Endodermal cell (in vitro differentiated cells): ENCODE data around the gene PHOSPHO2. TPM values are rescaled to one million over a fixed set of nuclear protein-coding genes. Genes with fewer than 3 reads are reported as not detected.
A peak's percentile ranks its signal among the peaks of the same experiment; 100 is the strongest.

ENCODE experiments used
- DNase-seq: peaks from one replicate; pipeline ENCODE4 v3.0.0-alpha.2; 2017
- H3K27ac ChIP-seq: 2 replicates; pipeline ENCODE4 v1.5.1; 2013; ENCODE audit warnings: mild to moderate bottlenecking, low read depth, low read length, moderate library complexity
- H3K27me3 ChIP-seq: 2 replicates; pipeline ENCODE4 v1.6.1; 2013; ENCODE audit warnings: mild to moderate bottlenecking, low read length, moderate library complexity; ENCODE audit not compliant: insufficient read depth, control insufficient read depth, poor library complexity, severe bottlenecking
- H3K36me3 ChIP-seq: 2 replicates; pipeline ENCODE4 v1.7.0; 2013; ENCODE audit warnings: mild to moderate bottlenecking, low read length, moderate library complexity; ENCODE audit not compliant: control insufficient read depth, insufficient read depth
- H3K4me1 ChIP-seq: one replicate; pipeline ENCODE4 v1.7.0; 2013; ENCODE audit warnings: low read length; ENCODE audit not compliant: control insufficient read depth, insufficient read depth
- H3K4me3 ChIP-seq: 2 replicates; pipeline ENCODE4 v1.5.1; 2013; ENCODE audit warnings: mild to moderate bottlenecking, low read length, moderate library complexity
- H3K9ac ChIP-seq: 2 replicates; pipeline ENCODE4 v1.6.1; 2013; ENCODE audit warnings: mild to moderate bottlenecking, low read length, moderate library complexity; ENCODE audit not compliant: poor library complexity, severe bottlenecking; ENCODE audit errors: extremely low read depth
- H3K9me3 ChIP-seq: 2 replicates; pipeline ENCODE4 v1.6.1; 2013; ENCODE audit warnings: mild to moderate bottlenecking, low read length, moderate library complexity; ENCODE audit not compliant: control insufficient read depth
- H3K27ac Mint-ChIP-seq: 2 replicates; pipeline ENCODE4 v1.8.0; 2020; ENCODE audit warnings: mixed read lengths
- H3K27me3 Mint-ChIP-seq: 2 replicates; pipeline ENCODE4 v1.8.0; 2021; ENCODE audit warnings: mild to moderate bottlenecking, mixed read lengths; ENCODE audit not compliant: insufficient read depth
- H3K36me3 Mint-ChIP-seq: 2 replicates; pipeline ENCODE4 v1.8.0; 2020; ENCODE audit warnings: low read depth, mixed read lengths
- H3K4me1 Mint-ChIP-seq: 2 replicates; pipeline ENCODE4 v1.8.0; 2020; ENCODE audit warnings: mixed read lengths
- H3K4me3 Mint-ChIP-seq: 2 replicates; pipeline ENCODE4 v1.8.0; 2020; ENCODE audit warnings: mild to moderate bottlenecking, moderate library complexity, mixed read lengths
- H3K9me3 Mint-ChIP-seq: 2 replicates; pipeline ENCODE4 v1.8.0; 2020; ENCODE audit warnings: mild to moderate bottlenecking, mixed read lengths
- CTCF ChIP-seq: fragments of 200-600 bp; sonication (generic); conservative IDR thresholded peaks from 2 replicates; pipeline ENCODE4 v1.5.0; 2021; ENCODE audit warnings: antibody characterized with exemption, mild to moderate bottlenecking
- WGBS, 2 experiments: methylation state at CpG; one replicate each; pipeline versions ENCODE4 v1.1.5 to v1.1.7; 2013; ENCODE audit warnings: missing lambda C conversion rate in 2 of 2, mixed read lengths in 1 of 2; ENCODE audit not compliant: insufficient coverage in 1 of 2, insufficient read length in 1 of 2; 5-methylcytosine and 5-hydroxymethylcytosine counted together
- total RNA-seq, 2 donors: library from RNA; stranded (reverse); fragmentation: NEBNext Ultra II Directional in 1 of 2; extraction: Animal tissue kit (Norgen Biotek cat#: 25700) in 1 of 2; gene quantifications; 2 replicates in 1 of 2; 3 replicates in 1 of 2; pipeline ENCODE4 v1.2.1, GENCODE V29; 2021

PHOSPHO2 gene
- total RNA-seq, 2 donors from 2014 or later: 6.3 to 7.3 TPM

- H3K9ac ChIP-seq: no peak overlapping the region
- no peak overlapping the region for H3K27ac ChIP-seq
These were observed 38.5 kb downstream of the PHOSPHO2 start for GRCh38 chr2:169732583-169733358.

GRCh38 chr2:169734169-169734847 is 40.0 kb downstream of the PHOSPHO2 start:
- H3K27ac ChIP-seq: peak overlapping the region; percentile 12
- 0 to 1% methylated on average over 12 to 69 of the region's 69 CpGs for WGBS, 2 experiments
- peak overlapping the region; percentile 88 for H3K4me3 Mint-ChIP-seq
- H3K27ac Mint-ChIP-seq: peak overlapping the region; percentile 74
- DNase-seq: peak; percentile 80
- H3K36me3 Mint-ChIP-seq: peaks cover 18% of the 10 kb centered on the region
- peaks cover 26% of the 10 kb centered on the region for H3K4me1 Mint-ChIP-seq
- peak overlapping the region; percentile 94 for H3K4me3 ChIP-seq
- H3K4me1 ChIP-seq: peaks cover 5% of the 10 kb centered on the region
- peaks cover under 1% of the 10 kb centered on the region for H3K36me3 ChIP-seq
- H3K9me3 ChIP-seq: no peaks in the 10 kb centered on the region
- H3K27me3 Mint-ChIP-seq: peaks cover 16% of the 10 kb centered on the region
- peaks cover 5% of the 10 kb centered on the region for H3K9me3 Mint-ChIP-seq
- peaks cover 8% of the 10 kb centered on the region for H3K27me3 ChIP-seq
- no peak for TF ChIP-seq CTCF
- H3K9ac ChIP-seq: peak overlapping the region; percentile 66

More at GRCh38 chr2:169732583-169733358, 38.5 kb downstream of the PHOSPHO2 start:
- Histone ChIP-seq H3K4me3 (peak overlapping the region; percentile 82), H3K9me3 (no peaks in the 10 kb centered on the region), H3K36me3 (no peaks in the 10 kb centered on the region), H3K27me3 (peaks cover 8% of the 10 kb centered on the region), H3K4me1 (peaks cover 5% of the 10 kb centered on the region)
- no peak for TF ChIP-seq CTCF
- Mint-ChIP-seq H3K4me3 (peak overlapping the region; percentile 88), H3K27ac (no peak overlapping the region), H3K27me3 (peaks cover 16% of the 10 kb centered on the region), H3K36me3 (peaks cover 10% of the 10 kb centered on the region), H3K9me3 (no peaks in the 10 kb centered on the region), H3K4me1 (peaks cover 22% of the 10 kb centered on the region)
- DNase-seq: no peak
- 76 to 97% methylated on average over 9 to 13 of the region's 13 CpGs for WGBS, 2 experiments

- H3K9me3 Mint-ChIP-seq: peaks cover 8% of the 10 kb centered on the region
- WGBS, 2 experiments: 87 to 90% methylated on average over 3 to 4 of the region's 4 CpGs
- peak overlapping the region; percentile 94 for H3K4me3 ChIP-seq
- TF ChIP-seq CTCF: no peak
- H3K27ac ChIP-seq: no peak overlapping the region
- H3K4me1 ChIP-seq: peaks cover 5% of the 10 kb centered on the region
- H3K36me3 ChIP-seq: peaks cover 9% of the 10 kb centered on the region
- no peak for DNase-seq
- peaks cover 16% of the 10 kb centered on the region for H3K27me3 Mint-ChIP-seq
- no peak overlapping the region for H3K9ac ChIP-seq
- peaks cover 8% of the 10 kb centered on the region for H3K27me3 ChIP-seq
- peaks cover 27% of the 10 kb centered on the region for H3K36me3 Mint-ChIP-seq
- H3K27ac Mint-ChIP-seq: no peak overlapping the region
- H3K9me3 ChIP-seq: no peaks in the 10 kb centered on the region
- H3K4me3 Mint-ChIP-seq: peak overlapping the region; percentile 88
- peaks cover 29% of the 10 kb centered on the region for H3K4me1 Mint-ChIP-seq
These were observed 41.4 kb downstream of the PHOSPHO2 start for GRCh38 chr2:169735623-169736022.
